C4-2B (cell line): ENCODE measurements around the gene SLC66A1.

Experiments used
- H3K27ac ChIP-seq: fragments of 450-650 bp; 2 replicates; pipeline ENCODE4 v1.5.1; 2017
- ZFX ChIP-seq: fragments of 450-650 bp; IDR thresholded peaks from 2 replicates; pipeline ENCODE4 v1.6.1; 2017
- TF ChIP-seq, protein P1 (sequence below): fragments of 450-650 bp; conservative IDR thresholded peaks from 2 replicates; pipeline ENCODE4 v1.5.1; 2017; ENCODE audit warnings: mild to moderate bottlenecking

The SLC66A1 gene

DNA sequence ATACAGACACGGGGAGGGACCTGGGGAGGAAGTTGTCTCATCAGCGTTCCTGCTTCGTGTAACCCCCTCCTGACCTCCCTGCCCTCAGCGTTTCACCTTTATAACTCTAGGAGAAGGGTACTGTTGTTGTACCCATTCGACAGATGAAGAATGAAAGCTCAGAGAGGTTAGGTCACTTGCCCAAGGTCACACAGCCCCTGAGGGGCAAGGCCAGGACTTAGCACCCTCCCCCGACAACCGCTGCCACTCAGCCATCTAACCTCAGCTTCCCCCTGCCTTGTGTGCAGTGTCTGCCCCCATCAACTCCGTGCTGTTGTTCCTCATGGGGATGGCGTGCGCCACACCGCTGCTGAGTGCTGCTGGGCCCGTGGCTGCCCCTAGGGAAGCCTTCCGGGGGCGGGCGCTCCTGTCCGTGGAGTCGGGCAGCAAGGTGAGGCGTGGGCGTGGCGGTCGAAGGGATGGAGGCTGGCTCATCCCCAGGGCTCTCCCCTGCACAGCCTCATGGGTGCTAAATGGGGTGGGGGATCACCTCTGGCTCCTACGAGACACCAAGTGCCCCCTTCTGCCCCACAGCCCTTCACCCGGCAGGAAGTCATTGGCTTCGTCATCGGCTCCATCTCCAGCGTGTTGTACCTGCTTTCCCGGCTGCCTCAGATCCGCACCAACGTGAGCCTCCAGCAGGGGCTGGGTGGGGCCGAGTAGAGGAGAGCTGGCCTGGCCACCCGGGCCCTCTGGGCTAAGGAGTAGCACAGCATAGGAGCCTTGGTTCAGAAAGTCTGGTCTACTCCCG lies 14.0 kb downstream of the SLC66A1 start:
- H3K27ac ChIP-seq = no peak overlapping the region
- TF ChIP-seq, protein P1, sequence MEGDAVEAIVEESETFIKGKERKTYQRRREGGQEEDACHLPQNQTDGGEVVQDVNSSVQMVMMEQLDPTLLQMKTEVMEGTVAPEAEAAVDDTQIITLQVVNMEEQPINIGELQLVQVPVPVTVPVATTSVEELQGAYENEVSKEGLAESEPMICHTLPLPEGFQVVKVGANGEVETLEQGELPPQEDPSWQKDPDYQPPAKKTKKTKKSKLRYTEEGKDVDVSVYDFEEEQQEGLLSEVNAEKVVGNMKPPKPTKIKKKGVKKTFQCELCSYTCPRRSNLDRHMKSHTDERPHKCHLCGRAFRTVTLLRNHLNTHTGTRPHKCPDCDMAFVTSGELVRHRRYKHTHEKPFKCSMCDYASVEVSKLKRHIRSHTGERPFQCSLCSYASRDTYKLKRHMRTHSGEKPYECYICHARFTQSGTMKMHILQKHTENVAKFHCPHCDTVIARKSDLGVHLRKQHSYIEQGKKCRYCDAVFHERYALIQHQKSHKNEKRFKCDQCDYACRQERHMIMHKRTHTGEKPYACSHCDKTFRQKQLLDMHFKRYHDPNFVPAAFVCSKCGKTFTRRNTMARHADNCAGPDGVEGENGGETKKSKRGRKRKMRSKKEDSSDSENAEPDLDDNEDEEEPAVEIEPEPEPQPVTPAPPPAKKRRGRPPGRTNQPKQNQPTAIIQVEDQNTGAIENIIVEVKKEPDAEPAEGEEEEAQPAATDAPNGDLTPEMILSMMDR = no peak
- no peak for TF ChIP-seq ZFX

DNA sequence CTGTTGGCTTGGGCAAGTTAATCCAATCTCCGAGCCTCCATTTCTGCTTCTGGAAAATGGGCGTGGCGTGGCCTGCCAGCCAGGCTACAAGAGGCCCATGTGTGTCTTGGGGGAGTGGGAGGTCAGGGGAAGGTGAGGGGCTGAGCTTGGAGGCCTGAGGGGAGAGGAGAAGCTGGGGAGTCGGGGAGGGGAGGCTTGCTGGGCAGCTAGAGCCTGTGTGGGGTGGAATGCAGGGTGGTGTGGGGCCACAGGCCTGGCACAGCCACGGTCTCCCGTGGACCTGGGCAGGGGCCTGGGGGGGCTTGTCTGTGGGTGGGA lies 14.6 kb downstream of the SLC66A1 start:
- H3K27ac ChIP-seq = no peak overlapping the region
- TF ChIP-seq ZFX = no peak
- TF ChIP-seq, protein P1 = no peak

DNA sequence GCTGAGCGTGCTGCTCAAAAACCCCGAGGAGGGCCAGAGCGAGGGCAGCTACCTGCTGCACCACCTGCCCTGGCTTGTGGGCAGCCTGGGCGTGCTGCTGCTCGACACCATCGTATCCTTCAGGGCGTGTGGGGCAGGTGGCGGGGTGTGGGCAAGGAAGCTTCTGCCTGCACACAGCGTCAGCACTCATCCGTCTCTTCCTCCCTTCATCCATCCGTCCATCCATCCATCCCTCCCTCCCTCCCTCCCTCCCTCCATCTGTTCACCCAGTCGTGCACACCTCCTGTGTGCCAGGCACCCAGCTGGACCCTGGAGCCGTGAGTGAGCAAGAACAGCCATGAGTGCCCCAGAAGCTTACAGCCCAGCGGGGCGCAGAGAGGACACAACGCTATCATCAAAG lies 15.2 kb downstream of the SLC66A1 start:
- no peak overlapping the region for H3K27ac ChIP-seq
- TF ChIP-seq ZFX = no peak
- TF ChIP-seq, protein P1 = no peak

- no peak for TF ChIP-seq ZFX
- TF ChIP-seq, protein P1 = no peak
- H3K27ac ChIP-seq = no peak overlapping the region
These were observed 15.6 kb downstream of the SLC66A1 start for GRCh38 chr1:19327736-19328135.

GRCh38 chr1:19328486-19328885 lies 16.4 kb downstream of the SLC66A1 start:
- TF ChIP-seq ZFX = no peak
- TF ChIP-seq, protein P1 = no peak
- no peak overlapping the region for H3K27ac ChIP-seq

- no peak overlapping the region for H3K27ac ChIP-seq
- TF ChIP-seq, protein P1 = no peak
- TF ChIP-seq ZFX = no peak
These were observed 17.1 kb downstream of the SLC66A1 start for GRCh38 chr1:19329188-19329587.

DNA sequence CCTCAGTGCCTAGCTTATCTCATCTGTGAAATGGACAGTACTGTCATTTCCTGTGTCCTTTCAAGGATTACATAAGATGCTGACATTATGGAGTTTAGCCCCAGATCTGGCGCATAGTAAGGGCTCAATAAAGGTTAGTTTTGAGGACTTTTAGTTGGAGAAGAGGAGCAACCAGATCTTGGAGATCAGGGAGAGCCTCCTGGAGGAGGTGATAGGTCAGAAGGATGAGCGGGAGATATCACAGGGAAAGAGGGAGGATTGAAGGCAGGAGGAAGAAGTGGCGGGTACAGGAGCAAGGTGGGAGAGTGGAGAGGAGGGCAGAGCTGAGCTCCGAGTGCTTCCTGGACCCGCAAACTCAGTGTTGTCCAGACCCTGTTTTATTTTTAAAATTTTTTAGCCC lies 17.5 kb downstream of the SLC66A1 start:
- H3K27ac ChIP-seq = no peak overlapping the region
- TF ChIP-seq ZFX = no peak
- TF ChIP-seq, protein P1 = no peak
